ENCODE data around the gene NRXN2. TPM values are rescaled to one million over a fixed set of nuclear protein-coding genes. Genes with fewer than 3 reads are reported as not detected.

Gene NRXN2
- polyA plus RNA-seq, 1 of the 3 experiments (the other 2 are of a cell fraction) = 0.15 TPM

DNA sequence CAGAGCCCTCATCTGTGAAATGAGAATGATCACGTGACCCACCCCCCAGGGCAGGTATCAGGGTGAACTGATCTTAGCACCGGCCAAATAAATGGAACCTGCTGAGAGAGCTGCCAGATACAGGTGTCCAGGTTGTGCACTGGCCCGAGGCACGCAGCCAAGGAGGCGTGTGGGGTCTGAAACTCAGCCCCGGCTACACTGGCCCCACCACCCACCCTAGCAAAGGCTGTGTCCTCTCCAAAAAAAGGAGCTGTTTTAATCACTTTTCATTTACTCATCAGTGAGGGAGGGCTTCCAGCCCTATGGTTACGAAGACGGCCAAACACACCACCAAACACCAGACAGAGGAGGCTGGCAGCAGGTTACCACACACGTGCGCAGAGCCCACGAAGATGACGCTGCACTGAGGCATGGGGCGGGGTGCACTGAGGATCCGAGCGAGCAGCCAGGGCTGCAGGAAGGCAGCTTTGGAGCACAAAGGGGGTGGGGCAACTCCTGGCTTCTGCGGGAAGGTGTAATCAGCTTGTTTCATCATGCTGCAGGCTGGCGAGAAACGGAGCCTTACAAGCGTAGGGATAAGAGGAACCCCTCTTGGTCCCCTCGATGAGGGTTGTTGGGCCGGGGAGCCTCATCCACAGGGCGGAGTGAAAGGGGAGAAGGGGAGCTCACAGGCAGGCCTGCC, 151.4 kb downstream of the NRXN2 start:
- H3F3A ChIP-seq (replicated peaks; ENCODE audit: insufficient read depth) = no peaks in the 10 kb centered on the region
- no peaks in the 10 kb centered on the region for H3K9me2 ChIP-seq
- ChIA-PET POLR2A (no interaction called here), CTCF (interaction anchor here (4.2 kb wide), 1 partner anchor 79 kb away, joined by 21 read pairs; no protein-coding TSS in a partner anchor)
- no peaks in the 10 kb centered on the region for H3K79me2 ChIP-seq (ENCODE audit: insufficient read depth)
- H3K36me3 ChIP-seq (replicated peaks in 1 of 2; ENCODE audit: control insufficient read depth in 1 of 2, insufficient read depth in 2 of 2, low read length in 1 of 2) = no peaks in the 10 kb centered on the region
- peaks cover 0 to 19% of the 10 kb centered on the region in 2 experiments; a peak in 2 of 4 replicates for H3K4me1 ChIP-seq (ENCODE audit: control insufficient read depth in 1 of 2, insufficient read depth in 2 of 2, low read depth in 1 of 2, low read length in 1 of 2)
- no peak for TF ChIP-seq RFX5 (IDR thresholded peaks at IDR 0.05; ENCODE audit: low read length)
- TF ChIP-seq, protein P1, sequence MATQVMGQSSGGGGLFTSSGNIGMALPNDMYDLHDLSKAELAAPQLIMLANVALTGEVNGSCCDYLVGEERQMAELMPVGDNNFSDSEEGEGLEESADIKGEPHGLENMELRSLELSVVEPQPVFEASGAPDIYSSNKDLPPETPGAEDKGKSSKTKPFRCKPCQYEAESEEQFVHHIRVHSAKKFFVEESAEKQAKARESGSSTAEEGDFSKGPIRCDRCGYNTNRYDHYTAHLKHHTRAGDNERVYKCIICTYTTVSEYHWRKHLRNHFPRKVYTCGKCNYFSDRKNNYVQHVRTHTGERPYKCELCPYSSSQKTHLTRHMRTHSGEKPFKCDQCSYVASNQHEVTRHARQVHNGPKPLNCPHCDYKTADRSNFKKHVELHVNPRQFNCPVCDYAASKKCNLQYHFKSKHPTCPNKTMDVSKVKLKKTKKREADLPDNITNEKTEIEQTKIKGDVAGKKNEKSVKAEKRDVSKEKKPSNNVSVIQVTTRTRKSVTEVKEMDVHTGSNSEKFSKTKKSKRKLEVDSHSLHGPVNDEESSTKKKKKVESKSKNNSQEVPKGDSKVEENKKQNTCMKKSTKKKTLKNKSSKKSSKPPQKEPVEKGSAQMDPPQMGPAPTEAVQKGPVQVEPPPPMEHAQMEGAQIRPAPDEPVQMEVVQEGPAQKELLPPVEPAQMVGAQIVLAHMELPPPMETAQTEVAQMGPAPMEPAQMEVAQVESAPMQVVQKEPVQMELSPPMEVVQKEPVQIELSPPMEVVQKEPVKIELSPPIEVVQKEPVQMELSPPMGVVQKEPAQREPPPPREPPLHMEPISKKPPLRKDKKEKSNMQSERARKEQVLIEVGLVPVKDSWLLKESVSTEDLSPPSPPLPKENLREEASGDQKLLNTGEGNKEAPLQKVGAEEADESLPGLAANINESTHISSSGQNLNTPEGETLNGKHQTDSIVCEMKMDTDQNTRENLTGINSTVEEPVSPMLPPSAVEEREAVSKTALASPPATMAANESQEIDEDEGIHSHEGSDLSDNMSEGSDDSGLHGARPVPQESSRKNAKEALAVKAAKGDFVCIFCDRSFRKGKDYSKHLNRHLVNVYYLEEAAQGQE (IDR thresholded peaks at IDR 0.05; ENCODE audit: low read depth, low read length) = no peak
- TF ChIP-seq, protein P2, sequence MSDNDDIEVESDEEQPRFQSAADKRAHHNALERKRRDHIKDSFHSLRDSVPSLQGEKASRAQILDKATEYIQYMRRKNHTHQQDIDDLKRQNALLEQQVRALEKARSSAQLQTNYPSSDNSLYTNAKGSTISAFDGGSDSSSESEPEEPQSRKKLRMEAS (IDR thresholded peaks at IDR 0.05; ENCODE audit: low read depth) = no peak
- DNase-seq = no peak
- no peak overlapping the region for H3K27ac ChIP-seq (ENCODE audit: low read depth in 2 of 2, low read length in 1 of 2)
- no peaks in the 10 kb centered on the region; the same call in 1 of the 2 replicates for H3K27me3 ChIP-seq (ENCODE audit: insufficient read depth)
- 79% methylated on average over 17 of the region's 22 CpGs for WGBS (ENCODE audit: low lambda C conversion rate)
- no peak overlapping the region for H3K4me3 ChIP-seq (ENCODE audit: low read depth in 2 of 2, low read length in 1 of 2)
- H4K20me1 ChIP-seq (ENCODE audit: insufficient read depth) = no peaks in the 10 kb centered on the region
- H3K9ac ChIP-seq = no peak overlapping the region
- no peak overlapping the region for H2AFZ ChIP-seq (ENCODE audit: low read depth)
- no peak overlapping the region for H3K4me2 ChIP-seq
- H3K9me3 ChIP-seq = no peaks in the 10 kb centered on the region

DNA sequence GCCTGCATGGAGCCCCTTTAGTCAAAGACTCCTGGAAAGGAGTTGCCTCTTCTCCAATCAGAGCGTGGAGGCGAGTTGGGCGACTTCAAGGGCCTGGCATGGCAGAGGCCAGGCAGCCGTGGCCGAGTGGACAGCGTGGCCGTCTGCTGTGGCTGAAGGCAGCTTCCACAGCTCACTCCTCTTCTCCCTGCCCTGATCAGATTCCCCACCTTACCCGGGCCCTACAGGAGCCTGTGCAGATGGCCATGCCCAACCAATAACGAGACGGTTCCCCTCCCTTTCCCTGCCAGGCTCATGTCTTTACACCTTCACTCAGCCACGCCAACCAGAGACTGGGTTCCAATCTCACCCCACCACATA, 152.0 kb downstream of the NRXN2 start:
- no peak overlapping the region for H3K27ac ChIP-seq (ENCODE audit: low read depth in 2 of 2, low read length in 1 of 2)
- H3K4me3 ChIP-seq (ENCODE audit: low read depth in 2 of 2, low read length in 1 of 2) = no peak overlapping the region
- POLR2A ChIA-PET = no interaction called here
- no peak overlapping the region for H2AFZ ChIP-seq (ENCODE audit: low read depth)
- H4K20me1 ChIP-seq (ENCODE audit: insufficient read depth) = no peaks in the 10 kb centered on the region
- H3F3A ChIP-seq (replicated peaks; ENCODE audit: insufficient read depth) = no peaks in the 10 kb centered on the region
- TF ChIP-seq SIN3A (IDR thresholded peaks at IDR 0.05; ENCODE audit: borderline replicate concordance, low read depth, low read length) (no peak), RXRA (IDR thresholded peaks at IDR 0.05; ENCODE audit: borderline replicate concordance, low read depth) (no peak), JUND (IDR thresholded peaks at IDR 0.05) (no peak), MXI1 (IDR thresholded peaks at IDR 0.05; ENCODE audit: low read depth, low read length) (no peak), RCOR1 (IDR thresholded peaks at IDR 0.05; ENCODE audit: low read length) (no peak), RFX5 (IDR thresholded peaks at IDR 0.05; ENCODE audit: low read length) (no peak)
- 72% methylated on average over 4 of the region's 11 CpGs for WGBS (ENCODE audit: low lambda C conversion rate)
- H3K4me2 ChIP-seq = no peak overlapping the region
- no peaks in the 10 kb centered on the region for H3K79me2 ChIP-seq (ENCODE audit: insufficient read depth)
- no peak overlapping the region for H3K9ac ChIP-seq
- H3K4me1 ChIP-seq (ENCODE audit: control insufficient read depth in 1 of 2, insufficient read depth in 2 of 2, low read depth in 1 of 2, low read length in 1 of 2) = peaks cover 0 to 19% of the 10 kb centered on the region in 2 experiments; a peak in 2 of 4 replicates
- CTCF ChIA-PET = interaction anchor here (4.2 kb wide), 1 partner anchor 80 kb away, joined by 21 read pairs; no protein-coding TSS in a partner anchor
- no peaks in the 10 kb centered on the region for H3K9me2 ChIP-seq
- DNase-seq = no peak
- no peaks in the 10 kb centered on the region for H3K36me3 ChIP-seq (replicated peaks in 1 of 2; ENCODE audit: control insufficient read depth in 1 of 2, insufficient read depth in 2 of 2, low read length in 1 of 2)
- H3K9me3 ChIP-seq = no peaks in the 10 kb centered on the region
- H3K27me3 ChIP-seq (ENCODE audit: insufficient read depth) = no peaks in the 10 kb centered on the region; the same call in 1 of the 2 replicates
